GM12878 (cell line): Measurements from ENCODE around the gene HSF4. TPM values are rescaled to one million over a fixed set of nuclear protein-coding genes. Genes with fewer than 3 reads are reported as not detected.

Experiments used
- microRNA counts: library from miRNA; unstranded; fragments of <30 nt; microRNA quantifications from one replicate; lab custom pipeline; 2016
- microRNA-seq: library from miRNA; unstranded; fragments of <30 nt; microRNA quantifications from one replicate; pipeline ENCODE4, GENCODE V29; 2018
- polyA plus RNA-seq, 11 experiments: library from polyadenylated mRNA; depleted of rRNA in 4 of 11; unstranded in 6 of 11; stranded (reverse) in 5 of 11; fragments of >200 nt; fragmentation: Nextera tagmentation in 4 of 11; fragmentation: Illumina TruSeq in 1 of 11; extraction: Ambion mirVana in 4 of 11; extraction: Trizol in 1 of 11; gene quantifications; 1 replicate in 1 of 11; 2 replicates in 10 of 11; pipeline versions ENCODE4 v1.2.1 to v1.2.3, GENCODE V29; 2011 to 2016; ENCODE audit warnings: inconsistent platforms in 2 of 11, missing spikeins in 2 of 11, low read depth in 1 of 11
- small RNA-seq: library from RNA; depleted of rRNA; stranded (forward); fragments of <200 nt; gene quantifications from one replicate; pipeline ENCODE3, GENCODE V24; 2014
- total RNA-seq, 4 experiments: library from RNA; depleted of rRNA in 3 of 4; stranded (reverse); fragments of >200 nt in 3 of 4; fragmentation: Illumina TruSeq in 1 of 4; extraction: Trizol in 1 of 4; gene quantifications; 2 replicates each; pipeline versions ENCODE4 v1.2.1 to v1.2.3, GENCODE V29; 2013 to 2021

Gene HSF4
- total and polyA plus RNA-seq, 10 of the 15 experiments (the other 5 are each of a cell fraction or from before 2014, with no cell fraction given), result 0.31 to 9.9 (median 2.6) TPM; not detected in 1

MicroRNAs encoded within 50 kb of the gene (microRNA counts, 767-probe panel; counts per million panel counts)
- 55.3 counts per million for microRNA hsa-miR-328 (lab: Ali Mortazavi, UCI)

Small RNA genes within 50 kb of the gene (microRNA-seq; reads per million reads assigned to microRNA genes)
- gene MIR328, result 29.4 reads per million, percentile 62 among the genes with 10 or more reads in this experiment

Small RNA genes within 50 kb of the gene (small RNA-seq; reads per million reads assigned to genes)
- 7.3 reads per million, percentile 93 among the genes with 10 or more reads in this experiment for gene MIR328

Other genes starting within 250 kb of the HSF4 start
Only the 7 nearest of the 23 such genes appear.
- gene B3GNT9, start 13.7 kb upstream of the HSF4 start, total RNA-seq (2014; rRNA removed), result 4.7 and 5.0 TPM in 2 replicates
- 1.5 and 1.7 TPM in 2 replicates for gene B3GNT9, start 13.7 kb upstream of the HSF4 start, total RNA-seq (2014; rRNA removed; fragmentation: Illumina TruSeq; extraction: Trizol)
- 4.1 and 4.3 TPM in 2 replicates for gene B3GNT9, start 13.7 kb upstream of the HSF4 start, total RNA-seq (2021)
- gene B3GNT9, start 13.7 kb upstream of the HSF4 start, polyA plus RNA-seq (2011; rRNA removed), result 1.0 and 1.4 TPM in 2 replicates
- 1.5 and 1.9 TPM in 2 replicates for gene B3GNT9, start 13.7 kb upstream of the HSF4 start, polyA plus RNA-seq (2014; fragmentation: Illumina TruSeq; extraction: Trizol)
- under 1 TPM; 0.08 to 0.15 TPM for gene B3GNT9, start 13.7 kb upstream of the HSF4 start, polyA plus RNA-seq (2014; fragmentation: Nextera tagmentation; extraction: Ambion mirVana)
- 3.6 and 3.9 TPM in 2 replicates for gene B3GNT9, start 13.7 kb upstream of the HSF4 start, polyA plus RNA-seq (2014; rRNA removed)
- gene B3GNT9, start 13.7 kb upstream of the HSF4 start, polyA plus RNA-seq (2016; fragmentation: Nextera tagmentation; extraction: Ambion mirVana), result 1 to 10 TPM; 1.9 to 2.3 TPM
- 20.8 and 21.0 TPM in 2 replicates for gene TRADD, start 4.8 kb upstream of the HSF4 start, total RNA-seq (2014; rRNA removed)
- 5.3 and 5.6 TPM in 2 replicates for gene TRADD, start 4.8 kb upstream of the HSF4 start, total RNA-seq (2014; rRNA removed; fragmentation: Illumina TruSeq; extraction: Trizol)
- gene TRADD, start 4.8 kb upstream of the HSF4 start, total RNA-seq (2021), result 20.7 and 22.8 TPM in 2 replicates
- gene TRADD, start 4.8 kb upstream of the HSF4 start, polyA plus RNA-seq (2011; rRNA removed), result 10.1 and 19.4 TPM in 2 replicates
- gene TRADD, start 4.8 kb upstream of the HSF4 start, polyA plus RNA-seq (2014; fragmentation: Illumina TruSeq; extraction: Trizol), result 3.6 and 4.5 TPM in 2 replicates
- 1 to 10 TPM; 1.7 to 3.5 TPM for gene TRADD, start 4.8 kb upstream of the HSF4 start, polyA plus RNA-seq (2014; fragmentation: Nextera tagmentation; extraction: Ambion mirVana)
- gene TRADD, start 4.8 kb upstream of the HSF4 start, polyA plus RNA-seq (2014; rRNA removed), result 23.1 and 23.5 TPM in 2 replicates
- gene TRADD, start 4.8 kb upstream of the HSF4 start, polyA plus RNA-seq (2016; fragmentation: Nextera tagmentation; extraction: Ambion mirVana), result 10 to 100 TPM; 18.5 to 20.9 TPM
- 7.6 and 8.3 TPM in 2 replicates for gene FBXL8, start 4.8 kb upstream of the HSF4 start, total RNA-seq (2014; rRNA removed)
- 2.0 and 2.1 TPM in 2 replicates for gene FBXL8, start 4.8 kb upstream of the HSF4 start, total RNA-seq (2014; rRNA removed; fragmentation: Illumina TruSeq; extraction: Trizol)
- gene FBXL8, start 4.8 kb upstream of the HSF4 start, total RNA-seq (2021), result 7.5 and 7.7 TPM in 2 replicates
- gene FBXL8, start 4.8 kb upstream of the HSF4 start, polyA plus RNA-seq (2011; rRNA removed), result 7.6 TPM in 2 replicates
- gene FBXL8, start 4.8 kb upstream of the HSF4 start, polyA plus RNA-seq (2014; fragmentation: Illumina TruSeq; extraction: Trizol), result 1.4 and 1.7 TPM in 2 replicates
- gene FBXL8, start 4.8 kb upstream of the HSF4 start, polyA plus RNA-seq (2014; fragmentation: Nextera tagmentation; extraction: Ambion mirVana), result not detected
- gene FBXL8, start 4.8 kb upstream of the HSF4 start, polyA plus RNA-seq (2014; rRNA removed), result 10.4 and 14.7 TPM in 2 replicates
- 1 to 10 TPM; 5.6 to 6.4 TPM for gene FBXL8, start 4.8 kb upstream of the HSF4 start, polyA plus RNA-seq (2016; fragmentation: Nextera tagmentation; extraction: Ambion mirVana)
- gene NOL3, start 5.8 kb downstream of the HSF4 start, total RNA-seq (2014; rRNA removed), result 4.3 and 4.5 TPM in 2 replicates
- gene NOL3, start 5.8 kb downstream of the HSF4 start, total RNA-seq (2014; rRNA removed; fragmentation: Illumina TruSeq; extraction: Trizol), result 1.5 and 2.3 TPM in 2 replicates
- 5.0 and 5.3 TPM in 2 replicates for gene NOL3, start 5.8 kb downstream of the HSF4 start, total RNA-seq (2021)
- gene NOL3, start 5.8 kb downstream of the HSF4 start, polyA plus RNA-seq (2011; rRNA removed), result 18.4 and 19.5 TPM in 2 replicates
- gene NOL3, start 5.8 kb downstream of the HSF4 start, polyA plus RNA-seq (2014; fragmentation: Illumina TruSeq; extraction: Trizol), result 3.0 and 4.2 TPM in 2 replicates
- gene NOL3, start 5.8 kb downstream of the HSF4 start, polyA plus RNA-seq (2014; fragmentation: Nextera tagmentation; extraction: Ambion mirVana), result under 1 TPM; 0.31 to 0.44 TPM
- gene NOL3, start 5.8 kb downstream of the HSF4 start, polyA plus RNA-seq (2014; rRNA removed), result 4.8 and 5.8 TPM in 2 replicates
- 1 to 10 TPM; 1.6 to 2.4 TPM for gene NOL3, start 5.8 kb downstream of the HSF4 start, polyA plus RNA-seq (2016; fragmentation: Nextera tagmentation; extraction: Ambion mirVana)
- 11.3 and 11.6 TPM in 2 replicates for gene MATCAP1, start 19.2 kb downstream of the HSF4 start, total RNA-seq (2014; rRNA removed)
- gene MATCAP1, start 19.2 kb downstream of the HSF4 start, total RNA-seq (2014; rRNA removed; fragmentation: Illumina TruSeq; extraction: Trizol), result 7.0 and 7.8 TPM in 2 replicates
- 18.3 and 18.8 TPM in 2 replicates for gene MATCAP1, start 19.2 kb downstream of the HSF4 start, total RNA-seq (2021)
- 15.5 and 20.1 TPM in 2 replicates for gene MATCAP1, start 19.2 kb downstream of the HSF4 start, polyA plus RNA-seq (2011; rRNA removed)
- gene MATCAP1, start 19.2 kb downstream of the HSF4 start, polyA plus RNA-seq (2014; fragmentation: Illumina TruSeq; extraction: Trizol), result 7.2 and 9.5 TPM in 2 replicates
- 1 to 10 TPM; 2.8 to 6.6 TPM for gene MATCAP1, start 19.2 kb downstream of the HSF4 start, polyA plus RNA-seq (2014; fragmentation: Nextera tagmentation; extraction: Ambion mirVana)
- 25.8 and 28.9 TPM in 2 replicates for gene MATCAP1, start 19.2 kb downstream of the HSF4 start, polyA plus RNA-seq (2014; rRNA removed)
- 1 to 10 TPM; 5.6 to 7.6 TPM for gene MATCAP1, start 19.2 kb downstream of the HSF4 start, polyA plus RNA-seq (2016; fragmentation: Nextera tagmentation; extraction: Ambion mirVana)
- gene EXOC3L1, start 25.4 kb downstream of the HSF4 start, total RNA-seq (2014; rRNA removed), result not detected in 2 replicates
- gene EXOC3L1, start 25.4 kb downstream of the HSF4 start, total RNA-seq (2014; rRNA removed; fragmentation: Illumina TruSeq; extraction: Trizol), result not detected in 2 replicates
- gene EXOC3L1, start 25.4 kb downstream of the HSF4 start, total RNA-seq (2021), result not detected in 2 replicates
- not detected in 2 replicates for gene EXOC3L1, start 25.4 kb downstream of the HSF4 start, polyA plus RNA-seq (2011; rRNA removed)
- not detected in 2 replicates for gene EXOC3L1, start 25.4 kb downstream of the HSF4 start, polyA plus RNA-seq (2014; fragmentation: Illumina TruSeq; extraction: Trizol)
- gene EXOC3L1, start 25.4 kb downstream of the HSF4 start, polyA plus RNA-seq (2014; fragmentation: Nextera tagmentation; extraction: Ambion mirVana), result not detected
- gene EXOC3L1, start 25.4 kb downstream of the HSF4 start, polyA plus RNA-seq (2014; rRNA removed), result 0.03 TPM in 1 of 2 replicates, not detected in the other
- gene EXOC3L1, start 25.4 kb downstream of the HSF4 start, polyA plus RNA-seq (2016; fragmentation: Nextera tagmentation; extraction: Ambion mirVana), result under 1 TPM; 0.07 to 0.42 TPM
- gene E2F4, start 27.4 kb downstream of the HSF4 start, total RNA-seq (2014; rRNA removed), result 105 and 116 TPM in 2 replicates
- gene E2F4, start 27.4 kb downstream of the HSF4 start, total RNA-seq (2014; rRNA removed; fragmentation: Illumina TruSeq; extraction: Trizol), result 68.2 and 72.6 TPM in 2 replicates
- gene E2F4, start 27.4 kb downstream of the HSF4 start, total RNA-seq (2021), result 96.7 and 108 TPM in 2 replicates
- gene E2F4, start 27.4 kb downstream of the HSF4 start, polyA plus RNA-seq (2011; rRNA removed), result 42.7 and 75.6 TPM in 2 replicates
- gene E2F4, start 27.4 kb downstream of the HSF4 start, polyA plus RNA-seq (2014; fragmentation: Illumina TruSeq; extraction: Trizol), result 38.3 and 88.0 TPM in 2 replicates
- gene E2F4, start 27.4 kb downstream of the HSF4 start, polyA plus RNA-seq (2014; fragmentation: Nextera tagmentation; extraction: Ambion mirVana), result 10 to 100 TPM; 11.7 to 16.5 TPM
- 132 and 147 TPM in 2 replicates for gene E2F4, start 27.4 kb downstream of the HSF4 start, polyA plus RNA-seq (2014; rRNA removed)
- 100 to 1,000 TPM; 104 to 110 TPM for gene E2F4, start 27.4 kb downstream of the HSF4 start, polyA plus RNA-seq (2016; fragmentation: Nextera tagmentation; extraction: Ambion mirVana)